ENCODE results near the gene FRMPD1. TPM values are rescaled to one million over a fixed set of nuclear protein-coding genes. Genes with fewer than 3 reads are reported as not detected.
A peak's percentile ranks its signal among the peaks of the same experiment; 100 is the strongest.
"Not testable (repeated sequence)": the region's sequence is repeated elsewhere in the genome, so short reads cannot be mapped to it uniquely, and the experiment has no call there.

The FRMPD1 gene
- total RNA-seq, 1 donor from 2014 or later = not detected

DNA sequence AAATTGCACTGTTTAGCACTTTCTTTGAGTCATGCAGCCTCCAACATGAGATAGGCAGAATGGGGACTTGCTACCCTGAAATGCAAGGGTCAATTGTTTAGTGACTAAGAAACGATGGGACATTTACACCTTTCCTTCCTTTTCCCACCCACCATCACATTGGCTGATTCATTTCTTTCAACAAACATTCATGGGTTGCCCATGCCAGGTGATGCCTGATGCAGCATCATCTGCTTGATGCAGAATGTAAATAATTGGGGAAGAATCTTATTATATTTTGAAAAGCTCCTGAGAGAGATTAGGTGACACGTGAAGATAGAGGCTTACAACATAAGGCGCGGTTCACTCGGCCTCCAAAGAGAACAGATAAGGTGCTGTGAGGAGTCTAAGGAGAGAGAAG, 98.4 kb downstream of the FRMPD1 start:
- Histone ChIP-seq H3K27ac (no peak overlapping the region), H3K4me1 (peaks cover 4% of the 10 kb centered on the region), H3K27me3 (no peaks in the 10 kb centered on the region), H3K9me3 (no peaks in the 10 kb centered on the region), H3K36me3 (no peaks in the 10 kb centered on the region), H3K4me3 (no peak overlapping the region)
- ATAC-seq (no peak), DNase-seq (no peak)
- intact Hi-C loops (cut with DNase I) = no loop called here
- TF ChIP-seq, protein P1, sequence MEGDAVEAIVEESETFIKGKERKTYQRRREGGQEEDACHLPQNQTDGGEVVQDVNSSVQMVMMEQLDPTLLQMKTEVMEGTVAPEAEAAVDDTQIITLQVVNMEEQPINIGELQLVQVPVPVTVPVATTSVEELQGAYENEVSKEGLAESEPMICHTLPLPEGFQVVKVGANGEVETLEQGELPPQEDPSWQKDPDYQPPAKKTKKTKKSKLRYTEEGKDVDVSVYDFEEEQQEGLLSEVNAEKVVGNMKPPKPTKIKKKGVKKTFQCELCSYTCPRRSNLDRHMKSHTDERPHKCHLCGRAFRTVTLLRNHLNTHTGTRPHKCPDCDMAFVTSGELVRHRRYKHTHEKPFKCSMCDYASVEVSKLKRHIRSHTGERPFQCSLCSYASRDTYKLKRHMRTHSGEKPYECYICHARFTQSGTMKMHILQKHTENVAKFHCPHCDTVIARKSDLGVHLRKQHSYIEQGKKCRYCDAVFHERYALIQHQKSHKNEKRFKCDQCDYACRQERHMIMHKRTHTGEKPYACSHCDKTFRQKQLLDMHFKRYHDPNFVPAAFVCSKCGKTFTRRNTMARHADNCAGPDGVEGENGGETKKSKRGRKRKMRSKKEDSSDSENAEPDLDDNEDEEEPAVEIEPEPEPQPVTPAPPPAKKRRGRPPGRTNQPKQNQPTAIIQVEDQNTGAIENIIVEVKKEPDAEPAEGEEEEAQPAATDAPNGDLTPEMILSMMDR (IDR thresholded peaks at IDR 0.05) = no peak

DNA sequence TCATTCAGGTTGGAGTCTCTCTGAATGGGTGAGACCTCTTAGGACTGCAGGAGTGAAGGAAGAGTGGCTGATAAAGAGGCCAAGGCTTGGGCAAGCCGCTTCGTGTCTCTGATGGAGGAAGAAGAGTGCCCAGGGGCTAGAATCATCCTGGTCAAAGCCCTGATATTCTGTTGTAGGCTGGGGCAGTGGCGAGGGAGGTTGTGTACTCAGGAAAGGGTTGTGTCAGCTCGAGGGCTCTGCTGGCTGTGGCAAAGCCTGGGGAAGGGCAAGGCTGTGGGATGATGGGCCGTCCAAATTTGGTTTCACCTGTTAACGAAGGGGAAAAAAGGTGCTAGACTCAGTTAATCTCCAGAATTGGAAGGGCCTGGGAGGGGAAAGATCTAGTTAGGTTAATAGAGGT, 100.4 kb downstream of the FRMPD1 start:
- H3K9me3 ChIP-seq = no peaks in the 10 kb centered on the region
- ATAC-seq (no peak), DNase-seq (no peak)
- no peak overlapping the region for H3K27ac ChIP-seq
- intact Hi-C loops (cut with DNase I) = no loop called here
- no peaks in the 10 kb centered on the region for H3K36me3 ChIP-seq
- TF ChIP-seq, protein P1 (IDR thresholded peaks at IDR 0.05) = no peak
- peaks cover 9% of the 10 kb centered on the region for H3K4me1 ChIP-seq
- H3K27me3 ChIP-seq = no peaks in the 10 kb centered on the region
- no peak overlapping the region for H3K4me3 ChIP-seq

DNA sequence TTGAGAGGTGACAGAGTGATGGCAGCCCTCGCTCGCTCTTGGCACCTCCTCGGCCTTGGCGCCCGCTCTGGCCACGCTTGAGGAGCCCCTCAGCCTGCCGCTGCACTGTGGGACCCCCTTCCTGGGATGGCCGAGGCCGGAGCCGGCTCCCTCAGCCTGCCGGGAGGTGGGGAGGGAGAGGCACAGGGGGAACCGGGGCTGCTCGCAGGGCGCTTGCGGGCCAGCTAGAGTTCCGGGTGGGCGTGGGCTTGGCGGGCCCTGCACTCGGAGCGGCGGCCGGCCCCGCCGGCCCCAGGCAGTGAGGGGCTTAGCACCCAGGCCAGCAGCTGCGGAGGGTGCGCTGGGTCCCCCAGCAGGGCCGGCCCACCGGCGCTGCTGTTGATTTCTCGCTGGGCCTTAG, 101.0 kb downstream of the FRMPD1 start:
- H3K9me3 ChIP-seq; DNase-seq; H3K27me3 ChIP-seq; H3K27ac ChIP-seq; H3K4me1 ChIP-seq; H3K36me3 ChIP-seq; intact Hi-C loops (cut with DNase I); ATAC-seq; H3K4me3 ChIP-seq: not testable (repeated sequence)

DNA sequence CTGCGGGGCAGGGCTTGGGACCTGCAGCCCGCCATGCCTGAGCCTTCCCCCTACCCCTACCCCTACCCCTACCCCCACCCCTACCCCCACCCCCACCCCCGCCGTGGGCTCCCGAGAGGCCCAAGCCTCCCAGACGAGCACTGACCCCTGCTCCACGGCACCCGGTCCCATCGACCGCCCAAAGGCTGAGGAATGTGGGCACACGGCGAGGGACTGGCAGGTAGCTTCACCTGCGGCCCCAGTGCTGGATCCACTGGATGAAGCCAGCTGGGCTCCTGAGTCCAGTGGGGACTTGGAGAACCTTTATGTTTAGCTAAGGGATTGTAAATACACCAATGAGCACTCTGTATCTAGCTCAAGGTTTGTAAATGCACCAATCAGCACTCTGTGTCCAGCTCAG, 101.4 kb downstream of the FRMPD1 start:
- intact Hi-C loops (cut with DNase I); H3K9me3 ChIP-seq; ATAC-seq; H3K36me3 ChIP-seq; H3K27ac ChIP-seq; H3K4me1 ChIP-seq; H3K27me3 ChIP-seq; H3K4me3 ChIP-seq; DNase-seq: not testable (repeated sequence)

DNA sequence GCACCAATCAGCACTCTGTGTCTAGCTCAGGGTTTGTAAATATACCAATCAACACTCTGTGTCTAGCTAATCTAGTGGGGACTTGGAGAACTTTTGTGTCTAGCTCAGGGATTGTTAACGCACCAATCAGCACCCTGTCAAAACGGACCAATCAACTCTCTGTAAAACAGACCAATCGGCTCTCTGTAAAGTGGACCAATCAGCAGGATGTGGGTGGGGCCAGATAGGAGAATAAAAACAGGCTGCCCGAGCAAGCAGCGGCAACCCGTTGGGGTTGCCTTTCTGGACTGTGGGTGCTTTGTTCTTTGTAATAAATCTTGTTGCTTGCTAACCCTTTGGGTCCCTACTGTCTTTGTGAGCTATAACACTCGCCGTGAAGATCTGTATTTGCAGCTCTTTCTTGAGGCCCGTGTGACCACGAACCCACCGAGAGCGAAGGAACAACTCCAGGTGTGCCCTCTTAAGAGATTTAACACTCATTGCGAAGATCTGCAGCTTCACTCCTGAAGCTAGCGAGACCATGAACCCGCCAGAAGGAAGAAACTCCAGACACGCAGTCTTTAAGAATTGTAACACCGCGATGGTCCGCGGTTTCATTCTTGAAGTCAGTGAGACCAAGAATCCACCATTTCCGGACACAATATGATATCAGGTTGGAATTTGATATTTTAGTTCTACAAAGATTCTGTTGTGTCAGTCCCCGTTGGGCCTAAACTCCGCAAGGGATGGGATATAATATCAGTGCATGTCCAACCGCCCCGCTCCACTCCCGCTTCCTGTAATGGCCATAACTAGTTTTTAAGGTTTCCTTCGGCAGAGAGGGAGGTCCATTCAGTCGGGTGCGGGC, 102.1 kb downstream of the FRMPD1 start:
- peak overlapping the region; percentile 88 for H3K27ac ChIP-seq
- TF ChIP-seq, protein P1 (IDR thresholded peaks at IDR 0.05) = no peak
- H3K4me1 ChIP-seq = peaks cover 9% of the 10 kb centered on the region
- H3K36me3 ChIP-seq = no peaks in the 10 kb centered on the region
- DNase-seq (no peak), ATAC-seq (no peak)
- no peaks in the 10 kb centered on the region for H3K9me3 ChIP-seq
- H3K27me3 ChIP-seq = no peaks in the 10 kb centered on the region
- intact Hi-C loops (cut with DNase I) = no loop called here
- peak overlapping the region; percentile 65 for H3K4me3 ChIP-seq

DNA sequence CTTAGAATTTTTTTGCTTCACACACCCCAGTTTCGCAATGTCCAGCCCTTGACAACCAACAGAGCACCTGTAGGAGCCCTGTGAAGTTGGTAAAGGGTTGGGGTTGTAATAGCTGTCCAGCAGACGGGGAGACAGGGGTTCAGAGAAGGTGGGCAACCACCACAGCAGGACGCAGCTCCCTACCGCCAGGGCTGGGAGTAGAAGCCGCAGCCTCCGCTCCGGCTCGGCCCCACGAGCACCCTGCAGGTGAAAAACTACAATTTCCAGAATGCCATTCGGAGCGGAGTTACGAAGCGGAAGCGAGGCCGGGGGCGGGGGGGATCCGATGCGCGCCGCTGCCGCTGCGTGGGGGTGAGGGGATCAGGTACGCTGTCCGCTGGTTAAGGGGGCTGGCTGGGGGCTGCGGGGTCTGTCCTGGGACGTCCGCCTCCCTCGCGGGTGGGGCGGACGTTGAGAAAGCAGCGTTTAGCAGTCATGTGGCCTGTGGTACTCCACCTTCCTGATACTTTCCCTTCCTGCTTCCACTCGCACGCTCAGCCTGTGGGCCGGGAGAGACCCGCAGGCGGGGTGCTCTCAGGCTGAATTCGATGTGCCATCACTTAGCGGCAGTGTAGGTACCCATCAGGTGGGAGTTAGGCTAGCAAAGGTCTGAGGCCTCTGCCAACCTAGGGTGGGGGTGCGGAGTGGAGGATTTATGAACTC, 102.9 kb downstream of the FRMPD1 start, which contains the start of gene TRMT10B:
TRMT10B (plus strand) TSS at position 317 of the 702 bp plus-strand sequence. CDS start 8,127 bp downstream, outside the sequence.
- Histone ChIP-seq H3K27me3 (no peaks in the 10 kb centered on the region), H3K4me1 (peaks cover 9% of the 10 kb centered on the region), H3K27ac (peak within 1 kb of the TSS; percentile 88), H3K36me3 (no peaks in the 10 kb centered on the region), H3K9me3 (no peaks in the 10 kb centered on the region), H3K4me3 (peak within 1 kb of the TSS; percentile 65)
- intact Hi-C loops (cut with DNase I) = no loop called here
- TF ChIP-seq, protein P1 (IDR thresholded peaks at IDR 0.05) = no peak
- ATAC-seq (peak; percentile 96), DNase-seq (peak; percentile 88)

Measured in upper lobe of right lung (tissue), 1 donor.